ENCODE results near the gene HAGHL.
A peak's percentile ranks its signal among the peaks of the same experiment; 100 is the strongest.

HAGHL gene
- total RNA-seq: 2.6 to 11.9 (median 5.4) reads per million in 3 experiments

GRCh38 chr16:726438-727290 is at the start of gene HAGHL, which contains the start of gene CCDC78:
TSS of gene HAGHL (plus strand) at chr16:727106. CDS start at chr16:727510, 404 bp downstream.
TSS of gene CCDC78 (minus strand) at chr16:726443. CDS start at chr16:726367, 76 bp downstream.
- peak; percentile 43 for DNase-seq

GRCh38 chr16:677316-678190 is 49.4 kb upstream of the HAGHL start:
- no peak for DNase-seq

GRCh38 chr16:678209-678857 is 48.6 kb upstream of the HAGHL start:
- DNase-seq: no peak

GRCh38 chr16:678858-679813 is 47.8 kb upstream of the HAGHL start:
- DNase-seq: peak; percentile 33

- DNase-seq: peak; percentile 78
Observed at GRCh38 chr16:679814-680624, 46.9 kb upstream of the HAGHL start, which contains the start of gene STUB1. TSS of gene STUB1 (plus strand) at chr16:680410. CDS start at chr16:680526, 116 bp downstream.

- DNase-seq: no peak
Observed at GRCh38 chr16:680625-680945, 46.3 kb upstream of the HAGHL start.

- DNase-seq: no peak
Observed at GRCh38 chr16:680967-681745, 45.8 kb upstream of the HAGHL start.

- DNase-seq: no peak
Observed at GRCh38 chr16:681746-682427, 45.0 kb upstream of the HAGHL start.

- no peak for DNase-seq
Observed at GRCh38 chr16:682493-683395, 44.2 kb upstream of the HAGHL start.

- no peak for DNase-seq
Observed at GRCh38 chr16:683396-684070, 43.4 kb upstream of the HAGHL start.

- peak; percentile 94 for DNase-seq
Observed at GRCh38 chr16:684071-684794, 42.7 kb upstream of the HAGHL start, which contains the start of gene JMJD8. TSS of gene JMJD8 (minus strand) at chr16:684334. CDS start at chr16:684319, 15 bp downstream.

GRCh38 chr16:684961-685696 is 41.8 kb upstream of the HAGHL start:
- no peak for DNase-seq

- no peak for DNase-seq
Observed at GRCh38 chr16:685967-686366, 40.9 kb upstream of the HAGHL start.

GRCh38 chr16:686459-687260 is 40.2 kb upstream of the HAGHL start:
- DNase-seq: no peak

GRCh38 chr16:687499-687898 is 39.4 kb upstream of the HAGHL start:
- no peak for DNase-seq
